Lung (tissue), 12 donors: Measurements from ENCODE around the gene FAM229A. TPM values are rescaled to one million over a fixed set of nuclear protein-coding genes. Genes with fewer than 3 reads are reported as not detected.
A peak's percentile ranks its signal among the peaks of the same experiment; 100 is the strongest.

ENCODE experiments used
- ATAC-seq: fragments of 200-7000 bp; cut with Tn5 transposase; one replicate; pipeline ENCODE4 v1.9.1; 2020; ENCODE audit warnings: moderate number of reproducible peaks; ENCODE audit not compliant: insufficient read depth, low FRiP score
- DNase-seq, 3 donors: peaks; one replicate each; pipeline ENCODE4 v3.0.0-alpha.2; 2013 to 2017
- H3K27ac ChIP-seq, 2 donors: one replicate each; pipeline ENCODE4 v1.5.1; 2013; ENCODE audit warnings: mild to moderate bottlenecking in 2 of 2, moderate library complexity in 2 of 2, control low read depth in 1 of 2, inconsistent platforms in 1 of 2, low read depth in 1 of 2, low read length in 1 of 2
- H3K27me3 ChIP-seq, 3 donors: one replicate each; pipeline ENCODE4 v1.5.1; 2013; ENCODE audit warnings: low read length in 2 of 3; ENCODE audit not compliant: control insufficient read depth in 3 of 3, insufficient read depth in 3 of 3
- H3K36me3 ChIP-seq, 4 donors: one replicate each; pipeline ENCODE4 v1.5.1; 2013; ENCODE audit warnings: low read length in 4 of 4, mild to moderate bottlenecking in 1 of 4, moderate library complexity in 1 of 4; ENCODE audit not compliant: control insufficient read depth in 4 of 4, insufficient read depth in 4 of 4
- H3K4me1 ChIP-seq, 5 donors: one replicate each; pipeline ENCODE4 v1.5.1; 2013; ENCODE audit warnings: low read length in 5 of 5, mild to moderate bottlenecking in 2 of 5, moderate library complexity in 1 of 5; ENCODE audit not compliant: control insufficient read depth in 5 of 5, insufficient read depth in 5 of 5
- H3K4me3 ChIP-seq: one replicate; pipeline ENCODE4 v1.5.1; 2013; ENCODE audit warnings: mild to moderate bottlenecking, control low read depth, moderate library complexity
- H3K9ac ChIP-seq, 2 donors: one replicate each; pipeline ENCODE4 v1.5.1; 2013; ENCODE audit warnings: low read length in 2 of 2, control low read depth in 1 of 2; ENCODE audit not compliant: insufficient read depth in 1 of 2
- H3K9me3 ChIP-seq, 4 donors: one replicate each; pipeline ENCODE4 v1.5.1; 2013; ENCODE audit warnings: low read length in 3 of 4, mild to moderate bottlenecking in 1 of 4, moderate library complexity in 1 of 4; ENCODE audit not compliant: control insufficient read depth in 4 of 4, insufficient read depth in 3 of 4
- CTCF ChIP-seq: IDR thresholded peaks from 2 replicates; pipeline ENCODE4 v1.5.1; 2012; ENCODE audit warnings: mild to moderate bottlenecking; ENCODE audit errors: control extremely low read depth, extremely low read depth
- WGBS, 2 donors: extraction: QIAGEN DNeasy Blood & Tissue Kit; methylation state at CpG; one replicate each; pipeline ENCODE4 v1.1.7; 2013; 5-methylcytosine and 5-hydroxymethylcytosine counted together
- polyA plus RNA-seq, 2 donors: library from polyadenylated mRNA; stranded (reverse); fragments of 200-250 nt; gene quantifications; one replicate each; pipeline ENCODE4 v1.2.1, GENCODE V29; 2013
- total RNA-seq, 2 donors: library from RNA; depleted of rRNA in 1 of 2; stranded (reverse); fragments of >200 nt in 1 of 2; gene quantifications; one replicate each; pipeline ENCODE4 v1.2.1, GENCODE V29; 2014 to 2021
- donor health status: control.
- donor health status: control.
- donor health status: Bipolar disorder and iron deficiency.
- donor health status: healthy.
- donor health status: DM: yes; HTN: yes; CAD: no.

Gene FAM229A
- total and polyA plus RNA-seq, 4 donors: 2.2 to 7.2 (median 5.1) TPM

GRCh38 chr1:32333251-32333963, 28.9 kb downstream of the FAM229A start:
- Histone ChIP-seq H3K9me3 (no peaks in the 10 kb centered on the region), H3K27ac (no peak overlapping the region), H3K36me3 (peaks cover 24 to 36% (median 30%) of the 10 kb centered on the region in 4 donors), H3K9ac (no peak overlapping the region), H3K4me1 (peaks cover 0 to 30% (median 18%) of the 10 kb centered on the region in 5 donors), H3K27me3 (no peaks in the 10 kb centered on the region), H3K4me3 (no peak overlapping the region)
- no peak for TF ChIP-seq CTCF
- no peak for DNase-seq
- WGBS, 2 donors: 75 to 82% methylated on average over 3 of the region's 3 CpGs
- ATAC-seq: no peak

- H3K36me3 ChIP-seq: peaks cover 27 to 44% (median 36%) of the 10 kb centered on the region in 4 donors
- no peak for TF ChIP-seq CTCF
- H3K4me1 ChIP-seq: peaks cover 0 to 23% (median 14%) of the 10 kb centered on the region in 5 donors
- ATAC-seq: no peak
- H3K27me3 ChIP-seq: no peaks in the 10 kb centered on the region
- DNase-seq: peak; percentile 17 to 57 (median 31)
- H3K9me3 ChIP-seq: no peaks in the 10 kb centered on the region
- 84 to 85% methylated on average over 3 of the region's 3 CpGs for WGBS, 2 donors
- no peak overlapping the region for H3K9ac ChIP-seq
- H3K4me3 ChIP-seq: no peak overlapping the region
- H3K27ac ChIP-seq: peak overlapping the region in 1 of 2 donors; percentile 0
Observed at GRCh38 chr1:32332290-32333079, 29.8 kb downstream of the FAM229A start.

- Histone ChIP-seq H3K9ac (no peak overlapping the region), H3K9me3 (no peaks in the 10 kb centered on the region), H3K27me3 (no peaks in the 10 kb centered on the region), H3K4me1 (peaks cover 0 to 18% (median 10%) of the 10 kb centered on the region in 5 donors), H3K27ac (no peak overlapping the region), H3K4me3 (no peak overlapping the region), H3K36me3 (peaks cover 36 to 52% (median 41%) of the 10 kb centered on the region in 4 donors)
- WGBS, 2 donors: 91 to 93% methylated on average over 12 of the region's 12 CpGs
- no peak for DNase-seq
- no peak for ATAC-seq
- no peak for TF ChIP-seq CTCF
Observed at GRCh38 chr1:32331549-32331948, 30.7 kb downstream of the FAM229A start.
